Natural killer cell treated with Interleukin-12 subunit alpha and Interleukin-12 subunit beta and Interleukin-15 and Interleukin-18, amount 100 ng/mL, for 72 hours (primary cell): ENCODE measurements around the gene GGTA1. TPM values are rescaled to one million over a fixed set of nuclear protein-coding genes. Genes with fewer than 3 reads are reported as not detected.
"Not testable (repeated sequence)": the region's sequence is repeated elsewhere in the genome, so short reads cannot be mapped to it uniquely, and the experiment has no call there.

Experiments
- ATAC-seq, 2 donors: fragments of 150-1000 bp; cut with Tn5 transposase in 1 of 2; sonication (Bioruptor Pico), chemical (Tn5 transposase) in 1 of 2; 2 replicates each; pipeline ENCODE4 v1.10.0; 2021
- DNase-seq: peaks from one replicate; pipeline ENCODE4 v3.0.0; 2022; ENCODE audit warnings: low spot score
- H3K27ac Mint-ChIP-seq, 2 donors: 1 replicate in 1 of 2; 2 replicates in 1 of 2; pipeline ENCODE4 v1.8.0; 2022; ENCODE audit warnings: mixed read lengths in 2 of 2, mild to moderate bottlenecking in 1 of 2, moderate library complexity in 1 of 2
- H3K27me3 Mint-ChIP-seq, 2 donors: 1 replicate in 1 of 2; 2 replicates in 1 of 2; pipeline ENCODE4 v1.8.0; 2022; ENCODE audit warnings: mixed read lengths in 2 of 2
- H3K36me3 Mint-ChIP-seq: one replicate; pipeline ENCODE4 v1.8.0; 2022; ENCODE audit warnings: mixed read lengths
- H3K4me1 Mint-ChIP-seq, 2 donors: 1 replicate in 1 of 2; 2 replicates in 1 of 2; pipeline ENCODE4 v1.8.0; 2022; ENCODE audit warnings: low read depth in 2 of 2, mixed read lengths in 2 of 2, mild to moderate bottlenecking in 1 of 2
- H3K4me3 Mint-ChIP-seq: one replicate; pipeline ENCODE4 v1.8.0; 2022; ENCODE audit warnings: mixed read lengths
- H3K9me3 Mint-ChIP-seq: 2 replicates; pipeline ENCODE4 v1.8.0; 2022; ENCODE audit warnings: mixed read lengths
- total RNA-seq, 2 donors: library from RNA; stranded (reverse); gene quantifications; one replicate each; pipeline ENCODE4 v1.2.3, GENCODE V29; 2022

Gene GGTA1
- total RNA-seq, result not detected

- Mint-ChIP-seq H3K27ac (no peak within 1 kb of the TSS), H3K9me3 (no peaks in the 10 kb centered on the region), H3K4me1 (peaks cover 14 to 15% of the 10 kb centered on the region in 2 donors), H3K27me3 (peaks cover 52 to 53% of the 10 kb centered on the region in 2 donors), H3K36me3 (no peaks in the 10 kb centered on the region), H3K4me3 (peak within 1 kb of the TSS; percentile 69)
- DNase-seq, result no peak
- peak; percentile 48 to 71 for ATAC-seq
These were observed at the start of gene GGTA1 for GRCh38 chr9:121499427-121500164. GGTA1 (minus strand) TSS chr9:121499844; CDS start chr9:121467922, 31,922 bp downstream.

- ATAC-seq (no peak), DNase-seq (no peak)
- Mint-ChIP-seq H3K36me3 (no peaks in the 10 kb centered on the region), H3K4me1 (peaks cover 0 to 4% of the 10 kb centered on the region in 2 donors), H3K9me3 (no peaks in the 10 kb centered on the region), H3K27ac (no peak overlapping the region), H3K27me3 (peaks cover 11 to 14% of the 10 kb centered on the region in 2 donors), H3K4me3 (no peak overlapping the region)
These were observed 49.0 kb upstream of the GGTA1 start for GRCh38 chr9:121548666-121549065.

- ATAC-seq, result peak; percentile 89 to 93
These were observed 46.3 kb upstream of the GGTA1 start for GRCh38 chr9:121545875-121546423.

GRCh38 chr9:121545150-121545874 lies 45.7 kb upstream of the GGTA1 start:
- Mint-ChIP-seq H3K27ac (no peak overlapping the region), H3K9me3 (no peaks in the 10 kb centered on the region), H3K27me3 (peaks cover 8 to 11% of the 10 kb centered on the region in 2 donors), H3K4me1 (no peaks in the 10 kb centered on the region), H3K4me3 (no peak overlapping the region), H3K36me3 (no peaks in the 10 kb centered on the region)
- no peak for DNase-seq
- no peak for ATAC-seq

More at GRCh38 chr9:121545875-121546423, 46.3 kb upstream of the GGTA1 start:
- DNase-seq, result peak; percentile 79
- Mint-ChIP-seq H3K27ac (no peak overlapping the region), H3K36me3 (no peaks in the 10 kb centered on the region), H3K9me3 (no peaks in the 10 kb centered on the region), H3K4me3 (no peak overlapping the region), H3K4me1 (peaks cover 0 to under 1% of the 10 kb centered on the region in 2 donors), H3K27me3 (peaks cover 8 to 11% of the 10 kb centered on the region in 2 donors)

- H3K4me3 Mint-ChIP-seq, result no peak overlapping the region
- ATAC-seq (no peak), DNase-seq (no peak)
- H3K27ac Mint-ChIP-seq, result no peak overlapping the region
- H3K36me3 Mint-ChIP-seq, result no peaks in the 10 kb centered on the region
- H3K9me3 Mint-ChIP-seq, result no peaks in the 10 kb centered on the region
- peaks cover 0 to 7% of the 10 kb centered on the region in 2 donors for H3K27me3 Mint-ChIP-seq
- H3K4me1 Mint-ChIP-seq, result no peaks in the 10 kb centered on the region
These were observed 42.4 kb upstream of the GGTA1 start for GRCh38 chr9:121542025-121542424.

- ATAC-seq, result no peak
- peaks cover 0 to 7% of the 10 kb centered on the region in 2 donors for H3K27me3 Mint-ChIP-seq
- no peak for DNase-seq
- H3K4me1 Mint-ChIP-seq, result no peaks in the 10 kb centered on the region
- H3K9me3 Mint-ChIP-seq, result no peaks in the 10 kb centered on the region
- no peak overlapping the region for H3K4me3 Mint-ChIP-seq
- no peaks in the 10 kb centered on the region for H3K36me3 Mint-ChIP-seq
- no peak overlapping the region for H3K27ac Mint-ChIP-seq
These were observed 41.6 kb upstream of the GGTA1 start for GRCh38 chr9:121541256-121541655.

GRCh38 chr9:121538221-121538620 lies 38.6 kb upstream of the GGTA1 start:
- Mint-ChIP-seq H3K4me1 (no peaks in the 10 kb centered on the region), H3K36me3 (no peaks in the 10 kb centered on the region)
- no peak for ATAC-seq

GRCh38 chr9:121537283-121537682 lies 37.6 kb upstream of the GGTA1 start:
- no peaks in the 10 kb centered on the region for H3K4me1 Mint-ChIP-seq
- no peaks in the 10 kb centered on the region for H3K36me3 Mint-ChIP-seq
- H3K27me3 Mint-ChIP-seq, result peaks cover 12 to 15% of the 10 kb centered on the region in 2 donors
- no peak overlapping the region for H3K4me3 Mint-ChIP-seq
- H3K27ac Mint-ChIP-seq, result no peak overlapping the region
- ATAC-seq (no peak), DNase-seq (no peak)
- H3K9me3 Mint-ChIP-seq, result no peaks in the 10 kb centered on the region

More at GRCh38 chr9:121538221-121538620, 38.6 kb upstream of the GGTA1 start:
- Mint-ChIP-seq H3K9me3 (no peaks in the 10 kb centered on the region), H3K4me3 (no peak overlapping the region), H3K27ac (no peak overlapping the region), H3K27me3 (peaks cover 7 to 8% of the 10 kb centered on the region in 2 donors)
- no peak for DNase-seq

- no peak for ATAC-seq
- Mint-ChIP-seq H3K27me3 (peaks cover 12 to 15% of the 10 kb centered on the region in 2 donors), H3K4me3 (no peak overlapping the region), H3K27ac (no peak overlapping the region), H3K9me3 (no peaks in the 10 kb centered on the region), H3K4me1 (no peaks in the 10 kb centered on the region), H3K36me3 (no peaks in the 10 kb centered on the region)
- no peak for DNase-seq
These were observed 33.2 kb upstream of the GGTA1 start for GRCh38 chr9:121532881-121533280.

GRCh38 chr9:121529237-121529987 lies 29.8 kb upstream of the GGTA1 start:
- no peaks in the 10 kb centered on the region for H3K4me1 Mint-ChIP-seq
- H3K4me3 Mint-ChIP-seq, result no peak overlapping the region
- no peaks in the 10 kb centered on the region for H3K9me3 Mint-ChIP-seq
- DNase-seq (no peak), ATAC-seq (no peak)
- H3K27ac Mint-ChIP-seq, result no peak overlapping the region
- no peaks in the 10 kb centered on the region for H3K36me3 Mint-ChIP-seq
- H3K27me3 Mint-ChIP-seq, result peaks cover 9 to 10% of the 10 kb centered on the region in 2 donors

- ATAC-seq (no peak), DNase-seq (no peak)
- H3K27me3 Mint-ChIP-seq, result peaks cover 9 to 10% of the 10 kb centered on the region in 2 donors
- H3K36me3 Mint-ChIP-seq, result no peaks in the 10 kb centered on the region
- no peaks in the 10 kb centered on the region for H3K4me1 Mint-ChIP-seq
- H3K27ac Mint-ChIP-seq, result no peak overlapping the region
- H3K9me3 Mint-ChIP-seq, result no peaks in the 10 kb centered on the region
- no peak overlapping the region for H3K4me3 Mint-ChIP-seq
These were observed 29.0 kb upstream of the GGTA1 start for GRCh38 chr9:121528642-121529041.

- DNase-seq, result no peak
- H3K4me3 Mint-ChIP-seq, result no peak overlapping the region
- no peaks in the 10 kb centered on the region for H3K36me3 Mint-ChIP-seq
- H3K9me3 Mint-ChIP-seq, result no peaks in the 10 kb centered on the region
- peaks cover 5 to 8% of the 10 kb centered on the region in 2 donors for H3K27me3 Mint-ChIP-seq
- no peak overlapping the region for H3K27ac Mint-ChIP-seq
- ATAC-seq, result no peak
- no peaks in the 10 kb centered on the region for H3K4me1 Mint-ChIP-seq
These were observed 27.7 kb upstream of the GGTA1 start for GRCh38 chr9:121527371-121527770.

- not testable (repeated sequence) for DNase-seq, H3K4me1 Mint-ChIP-seq, H3K4me3 Mint-ChIP-seq, H3K9me3 Mint-ChIP-seq, ATAC-seq, H3K36me3 Mint-ChIP-seq, H3K27ac Mint-ChIP-seq
- H3K27me3 Mint-ChIP-seq, result peaks cover 15 to 26% of the 10 kb centered on the region in 2 donors
These were observed 20.0 kb upstream of the GGTA1 start for GRCh38 chr9:121519688-121520087.
